GM23248 (cell line): ENCODE data around the gene SLC25A48.

Source experiments
- EZH2 ChIP-seq: fragments of 200-600 bp; sonication (generic); IDR thresholded peaks from 2 replicates; pipeline ENCODE4 v1.6.1; 2018; ENCODE audit warnings: antibody characterized with exemption, mild to moderate bottlenecking; ENCODE audit not compliant: insufficient read depth, poor library complexity, severe bottlenecking
- EZH2phosphoT487 ChIP-seq: fragments of 200-600 bp; sonication (generic); IDR thresholded peaks from 2 replicates; pipeline ENCODE4 v1.6.1; 2018; ENCODE audit warnings: antibody characterized with exemption, moderate library complexity, mild to moderate bottlenecking, low read depth; ENCODE audit not compliant: insufficient read depth

GRCh38 chr5:135920199-135920598, 85.7 kb downstream of the SLC25A48 start:
- no peak for TF ChIP-seq EZH2
- TF ChIP-seq EZH2phosphoT487, result no peak
